ENCODE data around the gene ANAPC16.

DNA sequence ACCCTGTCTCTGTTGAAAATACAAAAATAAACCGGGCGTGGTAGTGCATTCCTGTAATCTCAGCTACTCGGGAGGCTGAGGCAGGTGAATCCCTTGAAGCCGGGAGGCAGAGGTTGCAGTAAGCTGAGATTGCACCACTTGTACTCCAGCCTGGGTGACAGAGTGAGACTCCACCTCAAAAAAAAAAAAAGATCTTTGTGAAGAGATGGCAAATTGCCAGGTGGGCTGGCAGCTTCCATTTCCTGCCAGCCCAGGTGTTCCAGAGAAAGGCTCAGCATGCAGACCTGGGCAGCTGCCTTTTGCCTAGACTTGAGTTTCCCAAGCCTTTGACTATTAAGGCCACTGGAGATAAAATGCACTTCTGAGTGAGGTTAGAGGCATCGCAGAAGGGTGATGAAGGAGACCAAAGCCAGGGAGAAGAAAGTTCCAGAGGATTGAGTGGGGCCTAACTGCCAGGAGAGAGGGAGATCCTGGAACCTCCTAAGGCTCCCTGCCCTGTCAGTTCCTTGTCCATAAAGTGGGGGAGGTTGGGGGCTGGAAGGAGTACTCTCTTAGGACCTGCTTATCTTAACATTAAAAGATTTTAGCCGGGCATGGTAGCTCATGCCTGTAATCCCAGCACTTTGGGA is 47.9 kb downstream of the ANAPC16 start:
- no peak for TF ChIP-seq CTCF (IDR thresholded peaks at IDR 0.05)
- TF ChIP-seq POLR2A (IDR thresholded peaks at IDR 0.05) = peak in 2 of 3 donors; percentile 41 to 50
